ENCODE data around the gene HS6ST1. TPM values are rescaled to one million over a fixed set of nuclear protein-coding genes. Genes with fewer than 3 reads are reported as not detected.

The HS6ST1 gene
- total RNA-seq, 4 donors from 2014 or later = 20.5 to 43.6 (median 32.1) TPM

- TF ChIP-seq EP300 (IDR thresholded peaks at IDR 0.05) (no peak), POLR2AphosphoS5 (IDR thresholded peaks at IDR 0.05) (peak; percentile 92), CTCF (IDR thresholded peaks at IDR 0.05) (no peak)
- H3K4me3 ChIP-seq = no peak overlapping the region
- H3K4me1 ChIP-seq = peaks cover 5 to 99% (median 48%) of the 10 kb centered on the region in 3 donors
- no peaks in the 10 kb centered on the region for H3K9me3 ChIP-seq
- H3K36me3 ChIP-seq = no peaks in the 10 kb centered on the region
- ATAC-seq = peak; percentile 39
- 10% methylated on average over 4 of the region's 11 CpGs; no CpG with 5 or more reads in 1 of the 2 donors for WGBS, 2 donors (ENCODE audit: low coverage in 1 of 2)
- no peaks in the 10 kb centered on the region for H3K27me3 ChIP-seq
- peak overlapping the region in 3 of 4 donors; percentile 71 to 78 (median 77) for H3K27ac ChIP-seq
Measured at GRCh38 chr2:128304715-128305554, 13.7 kb downstream of the HS6ST1 start.

GRCh38 chr2:128304330-128304714 lies 14.3 kb downstream of the HS6ST1 start:
- Histone ChIP-seq H3K4me1 (peaks cover 5 to 95% (median 47%) of the 10 kb centered on the region in 3 donors), H3K27me3 (no peaks in the 10 kb centered on the region), H3K36me3 (no peaks in the 10 kb centered on the region), H3K27ac (peak overlapping the region in 3 of 4 donors; percentile 71 to 78 (median 77)), H3K9me3 (no peaks in the 10 kb centered on the region), H3K4me3 (no peak overlapping the region)
- ATAC-seq = no peak
- no CpG with 5 or more reads among the region's 5 CpGs for WGBS, 2 donors (ENCODE audit: low coverage in 1 of 2)
- no peak for TF ChIP-seq EP300 (IDR thresholded peaks at IDR 0.05)

- Histone ChIP-seq H3K4me1 (peaks cover 5 to 90% (median 46%) of the 10 kb centered on the region in 3 donors), H3K27me3 (no peaks in the 10 kb centered on the region), H3K27ac (no peak overlapping the region), H3K4me3 (no peak overlapping the region), H3K36me3 (no peaks in the 10 kb centered on the region), H3K9me3 (no peaks in the 10 kb centered on the region)
- WGBS, 2 donors (ENCODE audit: low coverage in 1 of 2) = 93 to 95% methylated on average over 3 to 5 of the region's 8 CpGs
- no peak for ATAC-seq
- TF ChIP-seq POLR2A (IDR thresholded peaks at IDR 0.05) (no peak), CTCF (IDR thresholded peaks at IDR 0.05) (no peak), POLR2AphosphoS5 (IDR thresholded peaks at IDR 0.05) (no peak), EP300 (IDR thresholded peaks at IDR 0.05) (no peak)
Measured at GRCh38 chr2:128303911-128304310, 14.8 kb downstream of the HS6ST1 start.

DNA sequence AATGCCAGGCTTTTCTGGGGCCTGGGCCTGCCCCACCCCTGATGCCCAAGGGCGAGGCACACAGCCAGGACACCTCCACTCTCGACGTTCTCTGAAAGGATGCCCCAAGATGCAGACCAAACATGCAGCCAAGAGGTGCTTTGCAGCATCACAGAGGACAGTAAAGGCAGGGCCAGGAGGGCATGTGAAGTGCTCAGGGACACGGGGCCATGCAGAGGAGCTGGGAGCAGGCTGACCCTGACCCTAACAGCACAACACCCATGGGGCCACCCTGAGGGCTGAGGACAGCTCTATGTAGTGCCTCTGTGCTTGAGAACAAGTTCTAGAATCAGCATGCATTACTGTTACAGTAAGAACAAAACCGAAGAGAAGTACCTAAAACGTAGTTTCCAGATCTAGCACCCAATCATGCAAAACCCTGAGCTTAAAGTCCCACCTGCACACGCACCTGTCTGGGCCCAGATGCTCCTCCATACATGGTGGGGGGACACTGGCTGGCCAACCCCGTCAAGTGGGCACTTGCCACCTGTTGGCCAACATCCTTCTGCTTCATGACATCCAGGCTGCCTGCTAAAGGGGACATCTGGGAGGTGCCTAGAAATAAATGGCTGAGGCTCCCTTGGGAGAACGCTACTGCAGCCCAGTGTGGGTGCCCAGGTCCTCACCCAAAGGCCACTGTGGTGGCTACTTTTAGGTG lies 15.4 kb downstream of the HS6ST1 start:
- Histone ChIP-seq H3K36me3 (no peaks in the 10 kb centered on the region), H3K4me3 (no peak overlapping the region), H3K9me3 (no peaks in the 10 kb centered on the region), H3K27me3 (no peaks in the 10 kb centered on the region), H3K4me1 (peaks cover 5 to 84% (median 39%) of the 10 kb centered on the region in 3 donors), H3K27ac (peak overlapping the region in 2 of 4 donors; percentile 78 to 82)
- WGBS, 2 donors (ENCODE audit: low coverage in 1 of 2) = 83 to 94% methylated on average over 1 to 6 of the region's 9 CpGs
- no peak for ATAC-seq
- TF ChIP-seq POLR2A (IDR thresholded peaks at IDR 0.05) = no peak
- no peak for TF ChIP-seq CTCF (IDR thresholded peaks at IDR 0.05)
- TF ChIP-seq POLR2AphosphoS5 (IDR thresholded peaks at IDR 0.05) = no peak
- TF ChIP-seq EP300 (IDR thresholded peaks at IDR 0.05) = no peak

- 92% methylated on average over 4 of the region's 8 CpGs; no CpG with 5 or more reads in 1 of the 2 donors for WGBS, 2 donors (ENCODE audit: low coverage in 1 of 2)
- Histone ChIP-seq H3K36me3 (no peaks in the 10 kb centered on the region), H3K9me3 (no peaks in the 10 kb centered on the region), H3K27me3 (no peaks in the 10 kb centered on the region), H3K4me3 (no peak overlapping the region), H3K27ac (peak overlapping the region in 3 of 4 donors; percentile 78 to 82 (median 79)), H3K4me1 (peaks cover 5 to 78% (median 34%) of the 10 kb centered on the region in 3 donors)
- TF ChIP-seq CTCF (IDR thresholded peaks at IDR 0.05) = no peak
- no peak for TF ChIP-seq EP300 (IDR thresholded peaks at IDR 0.05)
- no peak for TF ChIP-seq POLR2A (IDR thresholded peaks at IDR 0.05)
- TF ChIP-seq POLR2AphosphoS5 (IDR thresholded peaks at IDR 0.05) = no peak
- no peak for ATAC-seq
Measured at GRCh38 chr2:128302744-128303067, 16.0 kb downstream of the HS6ST1 start.

Measured in gastroesophageal sphincter (tissue), 4 donors.